Midbrain (tissue), 1 donor: ENCODE data around the gene OR10H1.
"Not testable (repeated sequence)": the region's sequence is repeated elsewhere in the genome, so short reads cannot be mapped to it uniquely, and the experiment has no call there.

Experiments
- DNase-seq: peaks from one replicate; lab custom pipeline; 2025; lab: John Stamatoyannopoulos, UW

Gene OR10H1

GRCh38 chr19:15815306-15815705 lies at the start of gene OR10H1:
Gene OR10H1, minus strand, starts transcription at chr19:15815664. Its CDS starts 7,627 bp downstream, at chr19:15808037.
- no peak for DNase-seq

DNA sequence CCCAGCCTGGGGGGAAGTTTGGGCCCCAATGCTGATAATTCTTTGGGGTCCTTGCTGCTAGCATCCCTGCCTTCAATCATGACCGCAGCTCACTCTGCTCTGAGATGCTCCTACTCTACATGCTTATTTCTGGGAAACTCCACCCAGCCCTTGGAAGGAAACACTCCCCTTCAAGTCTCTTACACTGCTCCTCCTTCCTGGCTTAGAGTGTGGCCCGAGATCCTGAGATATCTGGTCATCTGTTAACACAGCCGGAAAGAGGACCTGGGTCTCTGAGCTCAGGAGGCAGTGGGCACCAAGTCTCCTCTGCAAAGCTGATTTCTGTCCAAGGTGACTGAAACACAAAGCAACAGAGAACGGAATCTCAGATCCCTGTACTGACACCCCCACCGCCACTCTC lies 49.4 kb upstream of the OR10H1 start:
- no peak for DNase-seq

GRCh38 chr19:15863272-15863671 lies 47.8 kb upstream of the OR10H1 start:
- no peak for DNase-seq

- no peak for DNase-seq
Observed at GRCh38 chr19:15862444-15862843, 47.0 kb upstream of the OR10H1 start.

GRCh38 chr19:15860522-15860921 lies 45.1 kb upstream of the OR10H1 start:
- DNase-seq, result no peak

DNA sequence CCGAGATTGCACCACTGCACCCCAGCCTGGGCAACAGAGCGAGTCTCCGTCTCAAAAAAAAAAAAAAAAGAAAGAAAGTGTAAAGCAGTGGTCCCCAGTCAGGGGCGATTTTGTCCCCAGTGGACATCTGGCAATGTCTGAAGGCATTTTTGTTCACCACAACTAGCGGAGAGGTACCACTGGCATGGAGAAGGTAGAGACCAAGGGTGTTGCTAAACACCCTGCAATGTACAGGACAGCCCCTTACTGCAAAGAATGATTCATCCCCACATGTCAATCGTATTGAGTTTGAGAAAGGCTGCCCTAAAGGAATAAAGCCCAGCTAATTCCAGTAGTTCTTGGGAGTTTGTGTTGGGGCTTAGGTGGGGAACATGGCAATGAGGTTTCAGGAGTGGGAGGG lies 43.7 kb upstream of the OR10H1 start:
- no peak for DNase-seq

- no peak for DNase-seq
Observed at GRCh38 chr19:15850385-15850784, 34.9 kb upstream of the OR10H1 start.

GRCh38 chr19:15846923-15847322 lies 31.5 kb upstream of the OR10H1 start:
- no peak for DNase-seq

DNA sequence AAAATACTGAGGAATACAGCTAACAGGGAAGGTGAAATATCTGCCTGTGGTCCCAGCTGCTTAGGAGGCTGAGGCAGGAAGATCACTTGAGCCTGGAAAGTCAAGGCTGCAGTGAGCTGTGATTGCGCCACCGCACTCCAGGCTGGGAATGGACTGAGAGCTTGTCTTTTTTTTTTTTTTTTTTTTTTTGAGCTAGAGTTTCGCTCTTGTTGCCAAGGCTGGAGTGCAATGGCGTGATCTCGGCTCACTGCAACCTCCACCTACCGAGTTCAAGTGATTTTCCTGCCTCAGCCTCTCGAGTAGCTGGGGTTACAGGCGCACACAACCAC lies 28.4 kb upstream of the OR10H1 start:
- not testable (repeated sequence) for DNase-seq

DNA sequence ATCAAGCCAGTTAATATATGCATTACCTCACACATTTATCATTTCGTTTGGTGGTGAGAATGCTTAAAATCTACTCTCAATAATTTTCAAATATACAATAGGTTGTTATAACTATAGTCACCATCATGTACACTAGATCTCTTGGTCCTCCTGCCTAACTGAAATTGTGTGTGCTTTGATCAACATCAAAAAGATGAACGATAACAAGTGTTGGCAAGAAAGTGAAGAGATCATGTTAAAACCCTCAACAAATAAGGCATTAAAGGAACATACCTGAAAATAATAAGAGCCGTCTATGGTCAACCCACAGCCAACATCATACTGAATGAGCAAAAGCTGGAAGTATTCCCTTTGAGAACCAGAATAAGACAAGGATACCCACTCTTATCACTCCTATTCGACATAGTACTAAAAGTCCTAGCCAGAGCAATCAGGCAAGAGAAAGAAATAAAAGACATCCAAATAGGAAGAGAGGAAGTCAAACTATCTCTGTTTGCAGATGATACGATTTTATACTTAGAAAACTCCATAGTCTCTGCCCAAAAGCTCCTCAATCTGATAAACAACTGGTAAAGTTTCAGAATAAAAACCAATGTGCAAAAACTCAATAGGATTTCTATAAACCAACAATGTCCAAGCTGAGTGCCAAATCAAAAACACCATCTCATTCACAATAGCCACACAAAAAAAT lies 27.9 kb upstream of the OR10H1 start:
- DNase-seq, result no peak

- DNase-seq, result no peak
Observed at GRCh38 chr19:15841875-15842569, 26.6 kb upstream of the OR10H1 start.

GRCh38 chr19:15840833-15841232 lies 25.4 kb upstream of the OR10H1 start:
- no peak for DNase-seq

GRCh38 chr19:15839888-15840287 lies 24.4 kb upstream of the OR10H1 start:
- not testable (repeated sequence) for DNase-seq

- DNase-seq, result no peak
Observed at GRCh38 chr19:15838351-15838750, 22.9 kb upstream of the OR10H1 start.

DNA sequence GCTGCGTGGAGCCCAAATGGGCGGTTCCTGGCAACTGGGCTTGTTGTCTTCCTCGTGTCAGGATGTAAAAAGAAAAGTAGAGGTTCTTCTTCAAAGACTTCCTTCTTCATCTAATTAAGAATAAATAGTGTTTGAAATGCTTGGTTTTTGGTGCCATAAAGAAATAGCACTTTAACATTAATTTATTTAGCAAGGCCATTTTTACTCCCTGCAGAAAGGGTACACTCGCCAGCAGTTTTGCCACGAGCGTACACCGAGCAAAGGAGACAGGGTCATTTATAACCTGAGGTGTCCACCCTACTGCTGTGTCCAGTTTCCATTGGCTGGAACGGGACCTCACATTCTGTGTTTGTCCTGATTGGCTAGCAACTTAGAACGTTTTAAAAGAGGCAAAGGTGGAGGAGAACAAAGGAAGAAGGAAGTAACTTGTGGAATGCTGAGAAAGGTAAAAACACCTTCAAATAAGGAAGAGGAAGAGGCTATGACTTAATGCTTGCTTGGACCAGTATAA lies 21.8 kb upstream of the OR10H1 start:
- no peak for DNase-seq

- DNase-seq, result peak; percentile 97
Observed at GRCh38 chr19:15836330-15837220, 21.1 kb upstream of the OR10H1 start.

DNA sequence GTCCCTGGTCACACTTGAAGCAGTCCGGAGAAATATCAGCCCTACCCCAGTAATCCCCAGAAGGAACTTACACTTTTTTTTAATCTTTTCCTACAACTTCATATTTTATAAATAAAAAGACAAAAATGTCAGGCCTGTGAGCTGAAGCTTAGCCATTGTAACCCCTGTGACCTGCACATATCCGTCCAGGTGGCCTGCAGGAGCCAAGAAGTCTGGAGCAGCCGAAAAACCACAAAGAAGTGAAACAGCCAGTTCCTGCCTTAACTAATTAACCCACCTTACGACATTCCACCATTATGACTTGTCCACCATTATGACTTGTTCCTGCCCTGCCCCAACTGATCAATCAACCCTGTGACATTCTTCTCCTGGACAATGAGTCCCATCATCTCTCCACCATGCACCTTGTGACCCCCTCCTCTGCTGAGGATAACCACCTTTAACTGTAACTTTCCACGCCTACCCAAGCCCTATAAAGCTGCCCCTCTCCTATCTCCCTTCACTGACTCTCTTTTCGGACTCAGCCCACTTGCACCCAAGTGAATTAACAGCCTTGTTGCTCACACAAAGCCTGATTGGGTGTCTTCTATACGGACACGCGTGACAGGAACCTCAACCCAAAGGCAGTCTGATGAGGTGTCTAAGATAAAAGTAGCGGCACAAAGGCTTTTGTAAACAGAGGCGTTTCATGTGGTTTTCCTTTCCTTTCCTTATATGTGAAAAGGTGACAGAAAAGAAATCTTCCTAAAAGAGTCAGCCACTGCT lies 20.3 kb upstream of the OR10H1 start:
- DNase-seq, result not testable (repeated sequence)

- DNase-seq, result not testable (repeated sequence)
Observed at GRCh38 chr19:15834232-15834631, 18.8 kb upstream of the OR10H1 start.

GRCh38 chr19:15831626-15832025 lies 16.2 kb upstream of the OR10H1 start:
- no peak for DNase-seq

GRCh38 chr19:15829786-15830185 lies 14.3 kb upstream of the OR10H1 start:
- DNase-seq, result no peak

GRCh38 chr19:15829306-15829698 lies 13.8 kb upstream of the OR10H1 start:
- DNase-seq, result no peak
